Measurements from ENCODE around the gene USPL1. TPM values are rescaled to one million over a fixed set of nuclear protein-coding genes. Genes with fewer than 3 reads are reported as not detected.

Gene USPL1
- total and polyA plus RNA-seq, 3 donors from 2014 or later: 36.0 to 52.0 (median 36.4) TPM

GRCh38 chr13:30585748-30586262 is 31.9 kb upstream of the USPL1 start:
- WGBS, 2 donors: 40 to 49% methylated on average over 3 of the region's 3 CpGs
- intact Hi-C loops (cut with DNase I; ENCODE audit: low total_unique reads): no loop called here
- H3K4me1 ChIP-seq: no peaks in the 10 kb centered on the region
- H3K9me3 ChIP-seq: no peaks in the 10 kb centered on the region
- DNase-seq: no peak
- H3K27me3 ChIP-seq: no peaks in the 10 kb centered on the region
- TF ChIP-seq CTCF (IDR thresholded peaks at IDR 0.05): no peak
- TF ChIP-seq POLR2A (IDR thresholded peaks at IDR 0.05): no peak
- H3K36me3 ChIP-seq (ENCODE audit: low read depth, missing control alignments): no peaks in the 10 kb centered on the region
- H3K27ac ChIP-seq: no peak overlapping the region
- no peak overlapping the region for H3K4me3 ChIP-seq

- WGBS, 2 donors: 81 to 100% methylated on average over 1 of the region's 1 CpG
- intact Hi-C loops (cut with DNase I; ENCODE audit: low total_unique reads): no loop called here
- no peaks in the 10 kb centered on the region for H3K4me1 ChIP-seq
These were observed 30.5 kb upstream of the USPL1 start for GRCh38 chr13:30587231-30587630.

GRCh38 chr13:30587739-30588138 is 30.0 kb upstream of the USPL1 start:
- Histone ChIP-seq H3K9me3 (no peaks in the 10 kb centered on the region), H3K36me3 (ENCODE audit: low read depth, missing control alignments) (no peaks in the 10 kb centered on the region), H3K27me3 (no peaks in the 10 kb centered on the region), H3K27ac (no peak overlapping the region), H3K4me1 (no peaks in the 10 kb centered on the region), H3K4me3 (no peak overlapping the region)
- DNase-seq: no peak
- intact Hi-C loops (cut with DNase I; ENCODE audit: low total_unique reads): no loop called here
- no peak for TF ChIP-seq CTCF (IDR thresholded peaks at IDR 0.05)
- TF ChIP-seq POLR2A (IDR thresholded peaks at IDR 0.05): no peak

More at GRCh38 chr13:30587231-30587630, 30.5 kb upstream of the USPL1 start:
- H3K9me3 ChIP-seq: no peaks in the 10 kb centered on the region
- H3K27ac ChIP-seq: no peak overlapping the region
- no peak for TF ChIP-seq POLR2A (IDR thresholded peaks at IDR 0.05)
- TF ChIP-seq CTCF (IDR thresholded peaks at IDR 0.05): no peak
- H3K4me3 ChIP-seq: no peak overlapping the region
- H3K27me3 ChIP-seq: no peaks in the 10 kb centered on the region
- H3K36me3 ChIP-seq (ENCODE audit: low read depth, missing control alignments): no peaks in the 10 kb centered on the region
- no peak for DNase-seq

- Histone ChIP-seq H3K4me1 (no peaks in the 10 kb centered on the region), H3K36me3 (ENCODE audit: low read depth, missing control alignments) (no peaks in the 10 kb centered on the region), H3K27me3 (no peaks in the 10 kb centered on the region), H3K27ac (no peak overlapping the region), H3K4me3 (no peak overlapping the region), H3K9me3 (no peaks in the 10 kb centered on the region)
- 94 to 95% methylated on average over 2 of the region's 2 CpGs for WGBS, 2 donors
- DNase-seq: no peak
- intact Hi-C loops (cut with DNase I; ENCODE audit: low total_unique reads): no loop called here
- TF ChIP-seq POLR2A (IDR thresholded peaks at IDR 0.05) (no peak), CTCF (IDR thresholded peaks at IDR 0.05) (no peak)
These were observed 24.7 kb upstream of the USPL1 start for GRCh38 chr13:30593001-30593400.

GRCh38 chr13:30600496-30600895 is 17.2 kb upstream of the USPL1 start:
- H3K27ac ChIP-seq: no peak overlapping the region
- H3K36me3 ChIP-seq (ENCODE audit: low read depth, missing control alignments): no peaks in the 10 kb centered on the region
- DNase-seq: no peak
- H3K9me3 ChIP-seq: no peaks in the 10 kb centered on the region
- WGBS, 2 donors: 93 to 97% methylated on average over 3 of the region's 3 CpGs
- H3K4me1 ChIP-seq: no peaks in the 10 kb centered on the region
- H3K4me3 ChIP-seq: no peak overlapping the region
- intact Hi-C loops (cut with DNase I; ENCODE audit: low total_unique reads): no loop called here
- no peak for TF ChIP-seq CTCF (IDR thresholded peaks at IDR 0.05)
- no peak for TF ChIP-seq POLR2A (IDR thresholded peaks at IDR 0.05)
- H3K27me3 ChIP-seq: no peaks in the 10 kb centered on the region

Data from testis (tissue), 3 donors.